ENCODE data around the gene GRK4. TPM values are rescaled to one million over a fixed set of nuclear protein-coding genes. Genes with fewer than 3 reads are reported as not detected.

GRK4 gene
- total and polyA plus RNA-seq, 2 of the 8 experiments (the other 6 are each of a cell fraction or from before 2014, with no cell fraction given): 0.77 to 1.8 TPM

GRCh38 chr4:3011456-3012220, 48.3 kb downstream of the GRK4 start (continued):
- TF ChIP-seq EP300 (IDR thresholded peaks at IDR 0.05; ENCODE audit: borderline replicate concordance in 1 of 2, low read depth in 2 of 2, low read length in 2 of 2): no peak
- TF ChIP-seq SP2 (IDR thresholded peaks at IDR 0.05; ENCODE audit: low read length): no peak
- TF ChIP-seq SAP30 (IDR thresholded peaks at IDR 0.05; ENCODE audit: insufficient read depth, insufficient replicate concordance, low read length): no peak
- no peak for TF ChIP-seq RAD21 (IDR thresholded peaks at IDR 0.05 in 1 of 2, conservative IDR thresholded peaks at IDR 0.05 in 1 of 2; ENCODE audit: low read depth in 2 of 2, low read length in 2 of 2)
